HCT116 (cell line): ENCODE results near the gene KIF14. TPM values are rescaled to one million over a fixed set of nuclear protein-coding genes. Genes with fewer than 3 reads are reported as not detected.

ENCODE experiments used
- ATAC-seq: fragments of 200-7000 bp; cut with Tn5 transposase; 2 replicates; pipeline ENCODE4 v1.9.1; 2020; ENCODE audit warnings: mild to moderate bottlenecking, moderate library complexity
- BruUV-seq: library from RNA; stranded (reverse); fragments of 400-500 nt; replicated peaks from 2 replicates; lab custom pipeline; 2021; lab: Mats Ljungman, UMichigan
- CTCF ChIA-PET: fragments of 300-600 bp; sonication (Branson Sonifier 250); formaldehyde crosslinking; loops from one replicate; lab custom pipeline; 2021; ENCODE audit warnings: antibody characterized with exemption; lab: Charles Lee
- POLR2A ChIA-PET: fragments of 300-600, 350-600 bp; sonication (Branson Sonifier 250); formaldehyde crosslinking; loops from one replicate; lab custom pipeline; 2021; ENCODE audit warnings: antibody characterized with exemption; lab: Charles Lee
- RAD21 ChIA-PET, 2 experiments: fragments of 300-600 bp; sonication (Branson Sonifier 250); formaldehyde crosslinking; loops; one replicate each; lab custom pipeline; 2023; ENCODE audit warnings: low total read pairs in 2 of 2; ENCODE audit not compliant: uncharacterized antibody in 2 of 2, unreplicated experiment in 2 of 2, low non-redundant PET in 1 of 2; lab: Charles Lee
- DNase-seq: peaks from one replicate; pipeline ENCODE4 v3.0.0-alpha.2; 2010; ENCODE audit warnings: low read depth, low spot score
- H2AFZ ChIP-seq: fragments of 200-600 bp; shearing (Covaris generic), sonication (generic); 2 replicates; pipeline ENCODE4 v1.6.1; 2017; ENCODE audit warnings: low read depth, mixed run types, mixed read lengths, antibody characterized with exemption, low read length; ENCODE audit not compliant: poor library complexity, severe bottlenecking
- H3K27ac ChIP-seq: 2 replicates; pipeline ENCODE4 v1.5.1; 2012; ENCODE audit warnings: low read depth, low read length
- H3K27me3 ChIP-seq: fragments of 200-600 bp; sonication (generic); 2 replicates; pipeline ENCODE4 v1.6.1; 2016; ENCODE audit warnings: mixed run types, low read length, mixed read lengths; ENCODE audit not compliant: insufficient read depth
- H3K36me3 ChIP-seq, 2 experiments: fragments of 200-500 bp in 1 of 2; fragments of 200-600 bp in 1 of 2; sonication (Bioruptor generic) in 1 of 2; sonication (generic) in 1 of 2; 2 replicates each; pipeline versions ENCODE4 v1.5.1 to v1.6.1; 2014 to 2016; ENCODE audit warnings: low read length in 2 of 2, inconsistent platforms in 1 of 2, mixed read lengths in 1 of 2, mixed run types in 1 of 2; ENCODE audit not compliant: insufficient read depth in 2 of 2, control insufficient read depth in 1 of 2
- H3K4me1 ChIP-seq, 2 experiments: fragments of 200-600 bp in 1 of 2; sonication (generic) in 1 of 2; 2 replicates each; pipeline versions ENCODE4 v1.5.1 to v1.6.1; 2012 to 2017; ENCODE audit warnings: low read length in 2 of 2, inconsistent platforms in 1 of 2, mild to moderate bottlenecking in 1 of 2, mixed read lengths in 1 of 2, mixed run types in 1 of 2, moderate library complexity in 1 of 2; ENCODE audit not compliant: insufficient read depth in 2 of 2, control insufficient read depth in 1 of 2
- H3K4me2 ChIP-seq: fragments of 200-600 bp; sonication (generic); 2 replicates; pipeline ENCODE4 v1.6.1; 2017; ENCODE audit warnings: mixed run types, low read length, mixed read lengths
- H3K4me3 ChIP-seq, 2 experiments: fragments of 200-600 bp in 1 of 2; sonication (generic) in 1 of 2; replicated peaks in 1 of 2; 2 replicates each; pipeline ENCODE4 v1.5.1; 2011 to 2016; ENCODE audit warnings: low read length in 2 of 2, control low read depth in 1 of 2, low read depth in 1 of 2, mild to moderate bottlenecking in 1 of 2, mixed read lengths in 1 of 2, mixed run types in 1 of 2
- H3K79me2 ChIP-seq: fragments of 200-600 bp; sonication (generic); 2 replicates; pipeline ENCODE4 v1.6.1; 2017; ENCODE audit warnings: mild to moderate bottlenecking, mixed run types, low read length, moderate library complexity, mixed read lengths; ENCODE audit not compliant: insufficient read depth
- H3K9ac ChIP-seq: fragments of 200-600 bp; sonication (generic); 2 replicates; pipeline ENCODE4 v1.6.1; 2016; ENCODE audit warnings: low read length, mixed read lengths
- H3K9me2 ChIP-seq: fragments of 200-600 bp; sonication (generic), shearing (Covaris generic); 2 replicates; pipeline ENCODE4 v1.6.1; 2017; ENCODE audit warnings: mixed run types, mild to moderate bottlenecking, moderate library complexity; ENCODE audit not compliant: insufficient read depth
- H3K9me3 ChIP-seq, 2 experiments: fragments of 200-500 bp in 1 of 2; fragments of 200-600 bp in 1 of 2; sonication (Bioruptor generic) in 1 of 2; sonication (generic) in 1 of 2; 2 replicates each; pipeline ENCODE4 v1.6.1; 2014 to 2017; ENCODE audit warnings: low read length in 2 of 2, mixed read lengths in 2 of 2, inconsistent platforms in 1 of 2, low read depth in 1 of 2, mild to moderate bottlenecking in 1 of 2, mixed run types in 1 of 2, moderate library complexity in 1 of 2; ENCODE audit not compliant: control insufficient read depth in 1 of 2, insufficient read depth in 1 of 2
- H4K20me1 ChIP-seq: fragments of 200-600 bp; sonication (generic), shearing (Covaris generic); 2 replicates; pipeline ENCODE4 v1.6.1; 2017; ENCODE audit warnings: mixed run types, mild to moderate bottlenecking, moderate library complexity; ENCODE audit not compliant: insufficient read depth
- CBX3 ChIP-seq: IDR thresholded peaks from 2 replicates; pipeline ENCODE4 v1.6.1; 2012; ENCODE audit warnings: low read depth
- CEBPB ChIP-seq: IDR thresholded peaks from 2 replicates; pipeline ENCODE4 v1.6.1; 2012; ENCODE audit warnings: low read depth
- EGR1 ChIP-seq: IDR thresholded peaks from 2 replicates; pipeline ENCODE4 v1.6.1; 2012; ENCODE audit warnings: low read depth
- ELF1 ChIP-seq: IDR thresholded peaks from 2 replicates; pipeline ENCODE4 v1.6.1; 2012; ENCODE audit warnings: low read depth, borderline replicate concordance
- EZH2 ChIP-seq: fragments of 200-600 bp; sonication (generic); IDR thresholded peaks from 2 replicates; pipeline ENCODE4 v1.6.1; 2017; ENCODE audit warnings: antibody characterized with exemption, mixed run types
- EZH2phosphoT487 ChIP-seq: fragments of 200-600 bp; IDR thresholded peaks from 2 replicates; pipeline ENCODE4 v1.6.1; 2018; ENCODE audit warnings: antibody characterized with exemption, borderline replicate concordance
- POLR2A ChIP-seq: IDR thresholded peaks from 2 replicates; pipeline ENCODE4 v1.7.0; 2011; ENCODE audit warnings: borderline replicate concordance; ENCODE audit not compliant: insufficient read depth, insufficient read length; ENCODE audit errors: extremely low read depth
- POLR2AphosphoS5 ChIP-seq: IDR thresholded peaks from 2 replicates; pipeline ENCODE4 v1.6.1; 2011; ENCODE audit warnings: mild to moderate bottlenecking, low read depth, low read length, moderate library complexity
- RAD21 ChIP-seq: IDR thresholded peaks from 2 replicates; pipeline ENCODE4 v1.6.1; 2012; ENCODE audit warnings: low read depth, mild to moderate bottlenecking
- SP1 ChIP-seq: IDR thresholded peaks from 2 replicates; pipeline ENCODE4 v1.6.1; 2012; ENCODE audit warnings: low read depth
- ZNF274 ChIP-seq: fragments of 200-500 bp; sonication (Bioruptor generic); IDR thresholded peaks from 2 replicates; pipeline ENCODE4 v1.6.1; 2014; ENCODE audit warnings: mild to moderate bottlenecking, low read depth, low read length, inconsistent platforms
- intact Hi-C: fragments of 100-400 bp; cut with micrococcal nuclease; formaldehyde crosslinking; loops from 2 replicates; pipeline ENCODE4 v1.10.0; 2022
- total RNA-seq: library from RNA; stranded (reverse); gene quantifications from one replicate; pipeline ENCODE4 v1.2.1, GENCODE V29; 2021; ENCODE audit not compliant: unreplicated experiment
- TF ChIP-seq, protein P1 (sequence below), 3 experiments: fragments of 200-600 bp in 1 of 3; sonication (generic) in 1 of 3; IDR thresholded peaks in 2 of 3; conservative IDR thresholded peaks in 1 of 3; 2 replicates each; pipeline ENCODE4 v1.5.1; 2012 to 2017; ENCODE audit warnings: low read depth in 2 of 3, low read length in 2 of 3, antibody characterized with exemption in 1 of 3, borderline replicate concordance in 1 of 3, control low read depth in 1 of 3, mild to moderate bottlenecking in 1 of 3, mixed read lengths in 1 of 3, mixed run types in 1 of 3, moderate library complexity in 1 of 3; ENCODE audit not compliant: insufficient read depth in 1 of 3
- TF ChIP-seq, protein P2 (sequence below): IDR thresholded peaks from 2 replicates; pipeline ENCODE4 v1.6.1; 2012
- TF ChIP-seq, protein P3 (sequence below): IDR thresholded peaks from 2 replicates; pipeline ENCODE4 v1.6.1; 2012

KIF14 gene
- total RNA-seq, 1 experiment from 2014 or later: 21.8 TPM

DNA sequence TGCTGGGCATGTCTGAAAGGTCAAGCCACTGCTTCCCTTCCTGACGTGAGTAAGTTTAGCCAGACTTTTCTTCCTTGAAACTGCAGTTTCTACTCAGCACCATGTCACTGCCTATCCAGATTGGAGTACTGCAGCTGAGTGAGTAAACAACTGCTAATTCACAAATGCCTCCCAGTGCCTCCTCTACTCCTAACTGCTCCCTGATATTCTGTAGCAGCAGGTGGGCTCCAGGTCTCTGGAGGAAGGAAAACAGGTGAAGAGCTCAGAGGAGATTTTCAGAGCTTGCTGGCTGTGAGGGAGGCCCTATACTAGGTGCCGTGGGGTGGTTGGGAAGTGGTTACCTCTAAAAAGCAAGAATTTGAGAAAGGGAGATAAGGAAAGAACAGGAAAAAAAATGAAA, 96.5 kb downstream of the KIF14 start (continued):
- TF ChIP-seq, protein P1, sequence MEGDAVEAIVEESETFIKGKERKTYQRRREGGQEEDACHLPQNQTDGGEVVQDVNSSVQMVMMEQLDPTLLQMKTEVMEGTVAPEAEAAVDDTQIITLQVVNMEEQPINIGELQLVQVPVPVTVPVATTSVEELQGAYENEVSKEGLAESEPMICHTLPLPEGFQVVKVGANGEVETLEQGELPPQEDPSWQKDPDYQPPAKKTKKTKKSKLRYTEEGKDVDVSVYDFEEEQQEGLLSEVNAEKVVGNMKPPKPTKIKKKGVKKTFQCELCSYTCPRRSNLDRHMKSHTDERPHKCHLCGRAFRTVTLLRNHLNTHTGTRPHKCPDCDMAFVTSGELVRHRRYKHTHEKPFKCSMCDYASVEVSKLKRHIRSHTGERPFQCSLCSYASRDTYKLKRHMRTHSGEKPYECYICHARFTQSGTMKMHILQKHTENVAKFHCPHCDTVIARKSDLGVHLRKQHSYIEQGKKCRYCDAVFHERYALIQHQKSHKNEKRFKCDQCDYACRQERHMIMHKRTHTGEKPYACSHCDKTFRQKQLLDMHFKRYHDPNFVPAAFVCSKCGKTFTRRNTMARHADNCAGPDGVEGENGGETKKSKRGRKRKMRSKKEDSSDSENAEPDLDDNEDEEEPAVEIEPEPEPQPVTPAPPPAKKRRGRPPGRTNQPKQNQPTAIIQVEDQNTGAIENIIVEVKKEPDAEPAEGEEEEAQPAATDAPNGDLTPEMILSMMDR (IDR thresholded peaks at IDR 0.05 in 2 of 3, conservative IDR thresholded peaks at IDR 0.05 in 1 of 3; ENCODE audit: borderline replicate concordance in 1 of 3, insufficient read depth in 1 of 3, low read depth in 2 of 3, low read length in 2 of 3): no peak
- TF ChIP-seq POLR2AphosphoS5 (no peak), SP1 (no peak), RAD21 (no peak)
- TF ChIP-seq, all 23 proteins: peak for 0

DNA sequence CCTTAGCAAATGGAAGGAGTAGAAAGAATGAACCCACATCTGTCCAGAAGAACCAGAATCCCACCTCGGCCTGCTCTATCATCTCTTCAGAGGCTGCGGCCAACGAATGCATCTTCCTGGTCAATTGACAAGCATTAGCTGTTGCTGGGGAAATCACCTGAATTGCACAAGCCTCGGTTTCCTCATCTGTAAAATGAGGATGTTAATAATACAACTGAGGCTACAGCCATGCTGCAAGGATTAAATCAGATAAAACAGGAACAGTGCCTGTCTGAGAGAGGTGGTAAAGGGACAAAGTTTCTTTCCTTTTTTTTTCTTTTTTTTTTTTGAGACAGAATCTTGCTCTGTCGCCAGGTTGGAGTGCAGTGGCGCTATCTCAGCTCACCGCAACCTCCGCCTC, 99.8 kb downstream of the KIF14 start:
- no peak overlapping the region for H3K27ac ChIP-seq
- H3K4me1 ChIP-seq: no peaks in the 10 kb centered on the region
- H2AFZ ChIP-seq: no peak overlapping the region
- no peak overlapping the region for H3K4me2 ChIP-seq
- RAD21 ChIA-PET: no interaction called here
- H3K9me2 ChIP-seq: no peaks in the 10 kb centered on the region
- H3K79me2 ChIP-seq: no peaks in the 10 kb centered on the region
- H3K9me3 ChIP-seq: no peaks in the 10 kb centered on the region
- H3K4me3 ChIP-seq: no peak overlapping the region
- CTCF ChIA-PET: no interaction called here
- no peaks in the 10 kb centered on the region for H3K36me3 ChIP-seq
- DNase-seq: no peak
- TF ChIP-seq CBX3: no peak
- no peak for TF ChIP-seq POLR2A
- TF ChIP-seq, protein P2, sequence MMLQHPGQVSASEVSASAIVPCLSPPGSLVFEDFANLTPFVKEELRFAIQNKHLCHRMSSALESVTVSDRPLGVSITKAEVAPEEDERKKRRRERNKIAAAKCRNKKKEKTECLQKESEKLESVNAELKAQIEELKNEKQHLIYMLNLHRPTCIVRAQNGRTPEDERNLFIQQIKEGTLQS: no peak
- TF ChIP-seq EGR1: no peak
- TF ChIP-seq ELF1: no peak
- TF ChIP-seq EZH2: no peak
- TF ChIP-seq EZH2phosphoT487: no peak
- TF ChIP-seq, protein P3, sequence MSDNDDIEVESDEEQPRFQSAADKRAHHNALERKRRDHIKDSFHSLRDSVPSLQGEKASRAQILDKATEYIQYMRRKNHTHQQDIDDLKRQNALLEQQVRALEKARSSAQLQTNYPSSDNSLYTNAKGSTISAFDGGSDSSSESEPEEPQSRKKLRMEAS: no peak
- TF ChIP-seq ZNF274: no peak
- TF ChIP-seq CEBPB: no peak
- no peak for TF ChIP-seq SP1
- no TSS peak for BruUV-seq
- H3K9ac ChIP-seq: no peak overlapping the region
- no peaks in the 10 kb centered on the region for H3K27me3 ChIP-seq
- intact Hi-C loops: no loop called here
- POLR2A ChIA-PET: no interaction called here
- no peaks in the 10 kb centered on the region for H4K20me1 ChIP-seq
- ATAC-seq: no peak
